Thyroid gland (tissue), 4 donors: ENCODE measurements around the gene TAC4.

Experiments
- POLR2A ChIP-seq, 2 donors: fragments of 450-650 bp; IDR thresholded peaks; one replicate each; pipeline ENCODE4 v1.6.1; 2017; ENCODE audit warnings: antibody characterized with exemption in 2 of 2, mild to moderate bottlenecking in 2 of 2, moderate library complexity in 1 of 2
- TF ChIP-seq, protein P1 (sequence below), 6 experiments: fragments of 200-600 bp in 3 of 6; fragments of 450-650 bp in 3 of 6; sonication (generic) in 3 of 6; IDR thresholded peaks; one replicate each; pipeline ENCODE4 v1.5.1; 2016 to 2019; ENCODE audit warnings: antibody characterized with exemption in 6 of 6, mild to moderate bottlenecking in 2 of 6, inconsistent platforms in 1 of 6, moderate library complexity in 1 of 6

DNA sequence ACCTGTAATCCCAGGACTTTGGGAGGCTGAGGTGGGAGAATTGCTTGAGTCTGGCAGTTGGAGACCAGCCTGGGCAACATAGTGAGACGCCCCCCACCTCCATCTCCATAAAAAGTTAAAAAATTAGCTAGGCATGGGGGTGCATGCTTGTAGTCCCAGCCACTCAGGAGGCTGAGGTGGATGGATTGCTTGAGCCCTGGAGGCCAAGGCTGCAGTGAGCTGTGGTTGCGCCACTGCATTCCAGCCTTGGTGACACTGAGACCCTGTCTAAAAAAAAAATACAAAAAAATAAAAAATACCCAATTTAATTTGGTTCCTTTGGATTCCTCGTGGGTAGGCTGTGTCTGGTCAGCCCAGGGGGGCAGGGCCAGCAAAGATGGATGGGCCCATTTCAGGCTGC is 26.1 kb upstream of the TAC4 start:
- no peak for TF ChIP-seq POLR2A (IDR thresholded peaks at IDR 0.05)
- TF ChIP-seq, protein P1, sequence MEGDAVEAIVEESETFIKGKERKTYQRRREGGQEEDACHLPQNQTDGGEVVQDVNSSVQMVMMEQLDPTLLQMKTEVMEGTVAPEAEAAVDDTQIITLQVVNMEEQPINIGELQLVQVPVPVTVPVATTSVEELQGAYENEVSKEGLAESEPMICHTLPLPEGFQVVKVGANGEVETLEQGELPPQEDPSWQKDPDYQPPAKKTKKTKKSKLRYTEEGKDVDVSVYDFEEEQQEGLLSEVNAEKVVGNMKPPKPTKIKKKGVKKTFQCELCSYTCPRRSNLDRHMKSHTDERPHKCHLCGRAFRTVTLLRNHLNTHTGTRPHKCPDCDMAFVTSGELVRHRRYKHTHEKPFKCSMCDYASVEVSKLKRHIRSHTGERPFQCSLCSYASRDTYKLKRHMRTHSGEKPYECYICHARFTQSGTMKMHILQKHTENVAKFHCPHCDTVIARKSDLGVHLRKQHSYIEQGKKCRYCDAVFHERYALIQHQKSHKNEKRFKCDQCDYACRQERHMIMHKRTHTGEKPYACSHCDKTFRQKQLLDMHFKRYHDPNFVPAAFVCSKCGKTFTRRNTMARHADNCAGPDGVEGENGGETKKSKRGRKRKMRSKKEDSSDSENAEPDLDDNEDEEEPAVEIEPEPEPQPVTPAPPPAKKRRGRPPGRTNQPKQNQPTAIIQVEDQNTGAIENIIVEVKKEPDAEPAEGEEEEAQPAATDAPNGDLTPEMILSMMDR (IDR thresholded peaks at IDR 0.05): no peak
